ENCODE data around the gene LOX.

Gene LOX

GRCh38 chr5:122114501-122114900, 36.4 kb upstream of the LOX start:
- no peaks in the 10 kb centered on the region for H3K9me2 ChIP-seq (ENCODE audit: low read depth, low read length)
- H4K20me1 ChIP-seq (ENCODE audit: insufficient read depth, low read length): no peaks in the 10 kb centered on the region
- H3K4me1 ChIP-seq (ENCODE audit: insufficient read depth, low read length, severe bottlenecking): no peaks in the 10 kb centered on the region
- H3K4me2 ChIP-seq (ENCODE audit: low read length): no peak overlapping the region
- H3K4me3 ChIP-seq (ENCODE audit: low read depth, low read length, poor library complexity, severe bottlenecking): no peak overlapping the region
- TF ChIP-seq EZH2 (IDR thresholded peaks at IDR 0.05; ENCODE audit: borderline replicate concordance, low read length) (no peak), CTCF (IDR thresholded peaks at IDR 0.05; ENCODE audit: low read length) (no peak)
- H3K9me3 ChIP-seq (ENCODE audit: low read length): no peaks in the 10 kb centered on the region
- no peaks in the 10 kb centered on the region for H3F3A ChIP-seq (ENCODE audit: insufficient read depth, low read length)
- no peak overlapping the region for H3K27ac ChIP-seq (ENCODE audit: low read depth, low read length, poor library complexity, severe bottlenecking)
- no peaks in the 10 kb centered on the region for H3K36me3 ChIP-seq (ENCODE audit: insufficient read depth, low read length)
- no peaks in the 10 kb centered on the region for H3K27me3 ChIP-seq (ENCODE audit: insufficient read depth, low read length)
- no peak overlapping the region for H3K9ac ChIP-seq (ENCODE audit: low read length)
- no peak overlapping the region for H2AFZ ChIP-seq (ENCODE audit: low read length)
- H3K79me2 ChIP-seq (ENCODE audit: insufficient read depth, low read length): no peaks in the 10 kb centered on the region

- Histone ChIP-seq H3K36me3 (ENCODE audit: insufficient read depth, low read length) (no peaks in the 10 kb centered on the region), H3K4me1 (ENCODE audit: insufficient read depth, low read length, severe bottlenecking) (no peaks in the 10 kb centered on the region), H3K79me2 (ENCODE audit: insufficient read depth, low read length) (no peaks in the 10 kb centered on the region), H3K27ac (ENCODE audit: low read depth, low read length, poor library complexity, severe bottlenecking) (no peak overlapping the region), H3K27me3 (ENCODE audit: insufficient read depth, low read length) (no peaks in the 10 kb centered on the region), H3F3A (ENCODE audit: insufficient read depth, low read length) (no peaks in the 10 kb centered on the region), H3K4me2 (ENCODE audit: low read length) (no peak overlapping the region), H3K9ac (ENCODE audit: low read length) (no peak overlapping the region), H4K20me1 (ENCODE audit: insufficient read depth, low read length) (no peaks in the 10 kb centered on the region), H3K4me3 (ENCODE audit: low read depth, low read length, poor library complexity, severe bottlenecking) (no peak overlapping the region), H2AFZ (ENCODE audit: low read length) (no peak overlapping the region), H3K9me3 (ENCODE audit: low read length) (no peaks in the 10 kb centered on the region), H3K9me2 (ENCODE audit: low read depth, low read length) (no peaks in the 10 kb centered on the region)
- TF ChIP-seq CTCF (IDR thresholded peaks at IDR 0.05; ENCODE audit: low read length): no peak
- no peak for TF ChIP-seq EZH2 (IDR thresholded peaks at IDR 0.05; ENCODE audit: borderline replicate concordance, low read length)
Measured at GRCh38 chr5:122112733-122113558, 34.9 kb upstream of the LOX start.

DNA sequence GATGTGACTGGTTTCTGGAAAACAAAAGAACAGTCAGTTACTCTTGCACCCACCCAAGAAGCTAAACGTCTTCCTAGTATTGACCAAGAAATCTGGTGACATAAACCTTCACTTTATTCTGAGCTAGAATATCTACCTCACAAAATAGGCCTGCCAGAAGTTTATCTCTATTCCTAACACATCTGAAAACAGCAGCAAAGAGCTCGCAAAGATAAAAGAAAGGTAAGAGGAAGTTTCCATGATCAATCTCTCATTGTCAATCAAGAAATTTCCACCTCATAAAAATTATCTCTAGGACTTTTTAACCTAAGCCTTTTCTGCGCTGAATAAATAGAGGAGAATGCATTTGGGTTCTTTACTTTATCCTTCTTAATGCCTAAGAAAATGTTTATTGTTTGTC, 34.0 kb upstream of the LOX start:
- Histone ChIP-seq H3K9ac (ENCODE audit: low read length) (no peak overlapping the region), H3K79me2 (ENCODE audit: insufficient read depth, low read length) (no peaks in the 10 kb centered on the region), H3K4me1 (ENCODE audit: insufficient read depth, low read length, severe bottlenecking) (no peaks in the 10 kb centered on the region), H4K20me1 (ENCODE audit: insufficient read depth, low read length) (no peaks in the 10 kb centered on the region), H2AFZ (ENCODE audit: low read length) (no peak overlapping the region), H3K4me2 (ENCODE audit: low read length) (no peak overlapping the region), H3K27me3 (ENCODE audit: insufficient read depth, low read length) (no peaks in the 10 kb centered on the region), H3K9me3 (ENCODE audit: low read length) (no peaks in the 10 kb centered on the region), H3K36me3 (ENCODE audit: insufficient read depth, low read length) (no peaks in the 10 kb centered on the region), H3F3A (ENCODE audit: insufficient read depth, low read length) (no peaks in the 10 kb centered on the region), H3K27ac (ENCODE audit: low read depth, low read length, poor library complexity, severe bottlenecking) (no peak overlapping the region), H3K4me3 (ENCODE audit: low read depth, low read length, poor library complexity, severe bottlenecking) (no peak overlapping the region), H3K9me2 (ENCODE audit: low read depth, low read length) (no peaks in the 10 kb centered on the region)
- TF ChIP-seq EZH2 (IDR thresholded peaks at IDR 0.05; ENCODE audit: borderline replicate concordance, low read length) (no peak), CTCF (IDR thresholded peaks at IDR 0.05; ENCODE audit: low read length) (no peak)

All from OCI-LY1 (cell line).